Measurements from ENCODE around the gene SSTR4.

DNA sequence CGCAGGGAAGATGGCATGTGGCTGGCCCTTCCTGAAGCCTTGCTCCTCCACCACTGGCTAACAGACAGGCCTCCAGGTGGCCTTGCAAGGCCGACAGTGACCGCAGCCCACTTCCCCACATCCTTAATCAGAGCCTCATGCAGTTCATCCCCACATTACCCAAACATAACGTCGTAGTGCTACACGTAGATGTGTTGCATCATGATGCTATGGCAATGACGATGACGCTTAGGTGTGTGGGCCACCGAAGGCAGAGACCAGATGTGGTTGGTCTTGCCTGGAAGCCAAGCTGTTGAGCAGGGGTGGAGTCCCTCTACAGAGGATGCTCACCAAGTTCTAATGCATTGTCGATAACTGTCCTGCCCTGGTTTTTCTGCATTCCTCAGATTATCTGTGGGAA is 45.4 kb downstream of the SSTR4 start:
- TF ChIP-seq POLR2AphosphoS5 (IDR thresholded peaks at IDR 0.05; ENCODE audit: low read depth, low read length) (no peak), POLR2A (IDR thresholded peaks at IDR 0.05; ENCODE audit: low read depth, low read length) (no peak), TAF1 (IDR thresholded peaks at IDR 0.05; ENCODE audit: low read depth, low read length) (no peak)
